Skeletal muscle satellite cell (primary cell): ENCODE measurements around the gene MDH2.
A peak's percentile ranks its signal among the peaks of the same experiment; 100 is the strongest.
"Not testable (repeated sequence)": the region's sequence is repeated elsewhere in the genome, so short reads cannot be mapped to it uniquely, and the experiment has no call there.

Experiments
- H3K27me3 ChIP-seq: 2 replicates; pipeline ENCODE4 v1.7.0; 2013; ENCODE audit warnings: low read length; ENCODE audit not compliant: control insufficient read depth, insufficient read depth
- H3K36me3 ChIP-seq: 2 replicates; pipeline ENCODE4 v1.7.0; 2013; ENCODE audit warnings: mild to moderate bottlenecking, control low read depth, low read length; ENCODE audit not compliant: insufficient read depth
- H3K4me1 ChIP-seq: 2 replicates; pipeline ENCODE4 v1.7.0; 2013; ENCODE audit warnings: low read length; ENCODE audit not compliant: control insufficient read depth, insufficient read depth
- H3K4me2 ChIP-seq: 2 replicates; pipeline ENCODE4 v1.7.0; 2013; ENCODE audit warnings: mild to moderate bottlenecking, low read length
- H3K4me3 ChIP-seq: 2 replicates; pipeline ENCODE4 v1.7.0; 2013; ENCODE audit warnings: low read length
- H3K9ac ChIP-seq: 2 replicates; pipeline ENCODE4 v1.7.0; 2013; ENCODE audit warnings: mild to moderate bottlenecking, low read depth, low read length, moderate library complexity
- H3K9me3 ChIP-seq: replicated peaks from 2 replicates; pipeline ENCODE4 v1.7.0; 2013; ENCODE audit warnings: mild to moderate bottlenecking, control low read depth, low read length

The MDH2 gene

DNA sequence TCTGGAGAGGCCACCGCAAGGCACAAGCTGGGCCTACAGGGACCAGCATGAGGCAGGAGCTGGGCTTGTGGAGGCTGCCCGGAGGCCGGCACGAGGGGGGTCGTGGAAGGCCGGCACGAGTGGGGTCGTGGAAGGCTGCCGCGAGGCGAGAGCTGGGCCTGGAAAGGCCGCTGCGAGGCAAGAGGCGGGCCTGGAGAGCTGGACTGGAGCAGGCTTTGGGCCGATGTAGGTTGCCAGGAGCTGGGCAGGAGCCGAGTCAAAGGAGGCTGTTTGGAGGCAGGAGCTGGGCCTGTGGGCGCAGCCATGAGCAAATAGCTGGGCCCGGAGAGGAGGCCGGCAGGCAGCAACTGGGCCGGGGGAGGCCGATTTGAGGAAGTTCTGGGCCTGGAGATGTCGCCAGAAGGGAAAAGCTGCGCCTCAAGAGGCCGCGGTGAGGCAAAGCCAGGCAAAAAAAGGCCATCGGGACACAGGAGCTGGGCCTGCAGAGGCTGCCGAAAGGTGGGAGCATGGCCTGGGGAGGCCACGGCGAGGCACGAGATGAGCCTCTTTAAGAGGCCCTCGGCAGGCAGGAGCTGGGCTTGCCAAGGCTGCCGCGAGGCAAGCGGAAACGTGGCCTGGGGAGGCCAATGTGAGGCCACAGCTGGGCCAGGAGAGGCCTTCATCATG, 26.5 kb downstream of the MDH2 start:
- no peaks in the 10 kb centered on the region for H3K36me3 ChIP-seq
- H3K9ac ChIP-seq: no peak overlapping the region
- H3K4me2 ChIP-seq: no peak overlapping the region
- H3K4me1 ChIP-seq: peaks cover 16% of the 10 kb centered on the region
- no peaks in the 10 kb centered on the region for H3K9me3 ChIP-seq
- no peak overlapping the region for H3K4me3 ChIP-seq
- H3K27me3 ChIP-seq: no peaks in the 10 kb centered on the region

DNA sequence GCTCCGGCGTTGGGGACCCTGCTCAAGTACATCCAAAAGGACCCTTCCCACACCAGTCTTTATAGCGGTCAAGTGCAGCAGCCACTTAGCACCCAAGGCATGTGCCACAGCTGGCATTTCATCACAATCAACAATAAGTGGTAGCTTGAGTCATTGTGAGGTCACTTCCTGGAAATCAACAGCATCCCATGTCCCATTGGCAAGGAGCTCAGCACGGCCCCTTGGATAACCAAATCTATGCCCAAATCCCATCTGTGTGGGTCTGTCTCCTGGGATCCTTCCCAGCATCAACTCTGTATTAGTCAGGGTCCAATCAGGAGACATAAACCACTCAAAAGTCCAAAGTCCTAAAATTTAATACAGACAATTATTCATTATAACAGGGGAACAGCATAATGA, 27.1 kb downstream of the MDH2 start:
- H3K27me3 ChIP-seq: no peaks in the 10 kb centered on the region
- H3K9ac ChIP-seq: no peak overlapping the region
- no peak overlapping the region for H3K4me2 ChIP-seq
- H3K9me3 ChIP-seq: no peaks in the 10 kb centered on the region
- H3K36me3 ChIP-seq: no peaks in the 10 kb centered on the region
- H3K4me1 ChIP-seq: peaks cover 10% of the 10 kb centered on the region
- no peak overlapping the region for H3K4me3 ChIP-seq

DNA sequence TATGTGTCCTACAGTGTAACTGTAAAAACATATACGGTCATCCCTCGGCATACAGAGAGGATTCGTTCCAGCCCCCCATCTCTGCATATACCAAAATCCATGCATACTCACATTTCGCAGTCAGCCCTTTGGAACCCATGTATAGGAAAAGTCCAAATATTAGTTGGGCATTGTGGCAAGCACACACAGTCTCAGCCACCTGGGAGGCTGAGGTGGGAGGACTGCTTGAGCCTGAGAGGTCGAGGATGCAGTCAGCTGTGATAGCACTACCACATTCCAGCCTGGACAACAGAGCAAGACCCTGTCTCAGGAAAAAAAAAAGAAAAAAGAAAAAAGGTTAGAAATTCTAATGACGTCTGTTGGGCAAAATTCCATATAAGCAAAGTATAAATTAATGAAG, 29.1 kb downstream of the MDH2 start:
- Histone ChIP-seq H3K9me3 (no peaks in the 10 kb centered on the region), H3K9ac (no peak overlapping the region), H3K27me3 (no peaks in the 10 kb centered on the region), H3K4me1 (peaks cover 6% of the 10 kb centered on the region), H3K36me3 (no peaks in the 10 kb centered on the region), H3K4me3 (no peak overlapping the region), H3K4me2 (no peak overlapping the region)

DNA sequence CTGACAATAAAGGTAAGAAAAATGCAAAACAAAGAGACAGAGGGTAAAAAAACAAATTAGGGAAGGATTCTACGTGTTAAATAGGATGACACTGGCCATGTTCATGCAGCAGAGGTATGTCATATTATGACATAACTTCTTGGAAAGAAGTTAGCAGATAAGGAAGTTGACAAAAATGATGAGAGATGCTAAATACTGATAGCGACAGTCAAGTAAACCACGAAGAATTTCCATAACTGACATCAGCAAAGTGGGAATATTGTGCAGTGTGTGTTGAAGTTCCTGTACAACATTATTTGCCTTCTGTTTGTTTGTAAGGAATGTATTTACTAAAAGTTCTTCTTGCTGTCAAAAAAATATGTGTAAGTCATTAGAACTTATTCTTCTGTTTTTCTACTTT, 29.5 kb downstream of the MDH2 start:
- H3K36me3 ChIP-seq: no peaks in the 10 kb centered on the region
- no peaks in the 10 kb centered on the region for H3K9me3 ChIP-seq
- H3K4me1 ChIP-seq: peaks cover 10% of the 10 kb centered on the region
- no peak overlapping the region for H3K4me3 ChIP-seq
- no peak overlapping the region for H3K9ac ChIP-seq
- H3K27me3 ChIP-seq: no peaks in the 10 kb centered on the region
- H3K4me2 ChIP-seq: no peak overlapping the region

DNA sequence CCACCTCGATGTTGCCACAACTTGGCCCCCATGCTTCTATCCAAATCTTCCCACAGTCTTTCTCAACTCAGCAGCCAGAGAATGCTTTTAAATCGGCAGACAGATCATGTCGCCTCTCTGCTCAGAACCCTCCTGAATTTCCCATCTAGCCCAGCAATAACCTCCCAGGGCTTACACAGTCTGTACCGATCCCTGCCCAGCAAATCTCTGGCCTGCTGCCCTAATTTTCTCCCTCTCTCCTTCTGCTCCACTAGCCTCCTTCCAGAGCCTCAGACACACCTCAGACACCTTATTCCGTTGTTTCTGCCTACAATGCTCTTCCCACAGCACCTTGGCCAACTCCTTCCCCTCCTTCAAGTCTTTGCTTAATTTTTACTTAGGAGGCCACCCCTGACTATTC, 32.3 kb downstream of the MDH2 start:
- no peaks in the 10 kb centered on the region for H3K9me3 ChIP-seq
- H3K36me3 ChIP-seq: no peaks in the 10 kb centered on the region
- no peak overlapping the region for H3K4me3 ChIP-seq
- no peaks in the 10 kb centered on the region for H3K27me3 ChIP-seq
- H3K4me2 ChIP-seq: no peak overlapping the region
- peaks cover 19% of the 10 kb centered on the region for H3K4me1 ChIP-seq
- no peak overlapping the region for H3K9ac ChIP-seq

DNA sequence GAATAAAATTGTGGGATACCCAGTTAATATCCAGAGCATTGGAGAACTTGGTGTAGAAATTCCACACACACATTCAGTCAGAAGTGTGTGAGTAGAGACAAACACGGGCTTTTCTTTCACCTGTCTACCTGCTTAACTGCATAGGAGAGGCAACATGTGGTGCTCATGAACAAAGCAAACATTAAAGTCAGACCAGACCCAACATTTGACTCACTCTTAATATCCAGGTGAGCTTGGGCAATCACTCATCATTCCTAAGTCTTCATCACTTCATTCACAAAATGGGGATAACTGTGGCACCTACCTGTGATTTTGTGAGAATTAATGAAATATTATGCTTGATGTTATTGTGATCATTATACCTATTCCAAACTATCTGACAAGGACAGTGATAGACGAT, 36.2 kb downstream of the MDH2 start:
- H3K4me2 ChIP-seq, H3K4me3 ChIP-seq, H3K27me3 ChIP-seq, H3K9ac ChIP-seq, H3K36me3 ChIP-seq, H3K9me3 ChIP-seq: not testable (repeated sequence)
- peaks cover 44% of the 10 kb centered on the region for H3K4me1 ChIP-seq

DNA sequence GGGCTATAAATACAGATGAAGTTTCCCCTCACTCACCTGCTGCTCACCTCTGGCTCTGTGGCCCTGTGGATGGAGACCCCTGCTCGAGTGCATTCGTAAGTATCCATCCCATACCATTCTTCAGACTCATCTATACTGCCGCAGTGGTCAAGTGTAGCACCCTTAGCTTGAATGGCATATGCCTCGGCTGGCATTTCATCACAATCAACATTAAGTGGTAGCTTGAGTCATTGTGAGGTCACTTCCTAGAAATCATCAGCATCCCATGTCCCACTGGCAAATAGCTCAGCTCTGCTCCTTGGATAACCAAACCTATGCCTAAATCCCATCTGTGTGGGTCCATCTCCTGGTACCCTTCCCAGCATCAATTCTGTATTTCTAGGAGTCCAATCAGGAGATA, 38.2 kb downstream of the MDH2 start:
- H3K9me3 ChIP-seq: no peaks in the 10 kb centered on the region
- no peaks in the 10 kb centered on the region for H3K27me3 ChIP-seq
- no peak overlapping the region for H3K9ac ChIP-seq
- peak overlapping the region; percentile 28 for H3K4me2 ChIP-seq
- H3K4me3 ChIP-seq: peak overlapping the region; percentile 45
- H3K4me1 ChIP-seq: peaks cover 44% of the 10 kb centered on the region
- H3K36me3 ChIP-seq: no peaks in the 10 kb centered on the region

DNA sequence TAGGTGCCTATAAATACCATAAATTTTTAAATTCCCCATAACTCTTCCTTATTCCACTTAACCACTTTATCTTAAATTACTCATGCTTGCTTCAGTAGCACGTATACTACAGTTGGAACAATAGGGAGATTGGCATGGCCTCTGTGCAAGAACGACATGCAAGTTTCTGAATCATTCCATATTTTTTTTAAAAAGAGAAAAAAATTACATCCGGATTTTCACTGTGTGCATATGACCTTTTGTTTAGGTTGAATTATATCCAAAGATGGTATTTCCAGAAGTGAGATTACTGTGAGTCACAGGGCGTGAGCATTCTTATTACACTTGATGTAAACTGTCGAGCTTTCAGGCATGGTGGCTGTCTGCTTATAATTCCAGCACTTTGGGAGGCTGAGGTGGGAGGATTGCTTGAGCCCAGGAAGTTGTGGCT, 39.5 kb downstream of the MDH2 start:
- Histone ChIP-seq H3K4me1 (peaks cover 36% of the 10 kb centered on the region), H3K4me2 (peak overlapping the region; percentile 56)
- H3K4me3 ChIP-seq, H3K9me3 ChIP-seq, H3K27me3 ChIP-seq, H3K9ac ChIP-seq, H3K36me3 ChIP-seq: not testable (repeated sequence)

DNA sequence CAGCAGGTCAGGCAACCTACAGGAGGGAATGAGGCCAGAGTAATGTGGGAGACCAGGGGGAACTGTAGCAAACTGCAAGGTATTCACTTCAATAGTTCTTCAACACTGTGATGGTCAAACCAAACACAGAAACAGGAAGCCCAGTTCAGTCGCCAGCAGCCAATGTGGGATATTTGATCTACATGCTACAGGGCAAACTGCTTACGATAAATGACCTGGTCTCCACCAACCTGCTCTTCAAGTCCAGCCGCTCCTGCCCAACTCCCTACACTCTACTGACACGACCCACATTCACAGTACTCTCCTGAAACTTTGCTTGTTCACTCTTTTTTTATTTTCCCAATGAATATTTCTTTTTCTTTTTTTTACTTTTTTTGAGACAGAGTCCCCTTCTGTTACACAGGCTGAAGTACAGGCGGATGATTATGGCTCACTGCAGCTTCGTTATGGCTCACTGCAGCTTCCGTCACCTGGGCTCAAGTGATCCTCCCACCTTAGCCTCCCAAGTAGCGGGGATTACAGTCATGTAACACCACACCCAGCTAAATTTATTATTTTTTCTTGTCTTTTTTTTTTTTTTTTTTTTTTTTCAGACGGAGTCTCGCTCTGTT, 42.1 kb downstream of the MDH2 start:
- Histone ChIP-seq H3K4me1 (peaks cover 26% of the 10 kb centered on the region), H3K4me3 (no peak overlapping the region), H3K36me3 (no peaks in the 10 kb centered on the region), H3K9me3 (no peaks in the 10 kb centered on the region), H3K27me3 (no peaks in the 10 kb centered on the region), H3K9ac (no peak overlapping the region), H3K4me2 (no peak overlapping the region)

DNA sequence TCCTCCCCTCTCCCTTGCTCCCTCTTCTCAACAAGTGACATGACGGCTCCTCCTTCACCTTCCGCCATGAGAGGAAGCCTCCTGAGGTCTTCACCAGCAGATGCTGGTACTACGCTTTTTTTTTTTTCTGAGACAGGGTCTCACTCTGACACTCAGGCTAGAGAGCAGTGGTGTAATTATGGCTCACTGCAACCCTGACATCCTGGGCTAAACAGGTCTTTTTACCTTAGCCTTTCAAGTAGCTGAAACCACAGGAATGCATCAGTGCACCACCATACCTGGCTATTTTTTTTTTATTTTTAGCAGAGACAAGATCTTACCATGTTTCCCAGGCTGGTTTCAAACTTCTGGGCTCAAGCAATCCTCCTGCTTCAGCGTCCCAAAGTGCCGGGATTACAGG, 43.6 kb downstream of the MDH2 start:
- H3K36me3 ChIP-seq: no peaks in the 10 kb centered on the region
- H3K27me3 ChIP-seq: no peaks in the 10 kb centered on the region
- no peak overlapping the region for H3K9ac ChIP-seq

DNA sequence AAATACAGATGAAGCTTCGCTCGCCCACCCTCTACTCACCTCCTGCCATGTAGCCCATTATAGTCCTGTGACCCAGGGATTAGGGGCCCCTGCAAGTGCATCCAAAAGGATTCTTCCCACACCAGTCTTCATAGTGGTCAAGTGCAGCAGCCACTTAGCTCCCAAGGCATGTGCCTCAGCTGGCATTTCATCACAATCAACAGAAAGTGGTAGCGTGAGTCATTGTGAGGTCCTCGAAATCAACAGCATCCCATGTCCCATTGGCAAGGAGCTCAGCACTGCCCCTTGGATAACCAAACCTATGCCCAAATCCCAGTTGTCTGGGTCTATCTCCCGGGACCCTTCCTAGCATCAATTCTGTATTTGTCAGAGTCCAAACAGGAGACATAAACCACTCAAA, 45.6 kb downstream of the MDH2 start:
- not testable (repeated sequence) for H3K4me3 ChIP-seq, H3K36me3 ChIP-seq, H3K4me2 ChIP-seq, H3K4me1 ChIP-seq, H3K9me3 ChIP-seq, H3K9ac ChIP-seq, H3K27me3 ChIP-seq

More for the DNA sequence above, 43.6 kb downstream of the MDH2 start:
- H3K9me3 ChIP-seq: no peaks in the 10 kb centered on the region
- no peak overlapping the region for H3K4me3 ChIP-seq
- no peak overlapping the region for H3K4me2 ChIP-seq
- peaks cover 12% of the 10 kb centered on the region for H3K4me1 ChIP-seq

DNA sequence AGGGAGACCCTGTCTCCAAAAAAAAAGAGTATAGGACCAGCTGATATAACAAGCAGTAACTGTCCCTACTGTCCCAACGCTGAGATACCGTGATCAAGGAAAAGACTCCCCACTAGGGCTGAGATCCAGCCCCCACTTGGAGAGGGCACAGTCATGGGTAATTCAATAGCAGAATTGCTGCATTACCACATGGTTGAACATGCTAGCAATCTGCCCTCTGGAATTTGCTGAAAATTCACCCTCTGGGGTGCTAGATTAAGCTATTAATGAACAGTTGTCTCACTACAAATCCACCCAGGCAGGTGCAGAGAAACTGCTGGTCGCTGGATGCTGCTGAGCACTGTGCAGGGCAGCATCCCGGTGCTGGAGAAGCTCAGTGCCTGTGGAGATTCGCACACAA, 46.4 kb downstream of the MDH2 start:
- H3K9ac ChIP-seq, H3K36me3 ChIP-seq, H3K4me3 ChIP-seq, H3K9me3 ChIP-seq, H3K4me1 ChIP-seq, H3K4me2 ChIP-seq, H3K27me3 ChIP-seq: not testable (repeated sequence)
